IMR-90 (cell line): ENCODE measurements around the gene TRMT13. TPM values are rescaled to one million over a fixed set of nuclear protein-coding genes. Genes with fewer than 3 reads are reported as not detected.

Experiments
- ATAC-seq: fragments of 200-7000 bp; cut with Tn5 transposase; 2 replicates; pipeline ENCODE4 v1.9.1; 2020; ENCODE audit warnings: low read depth, mild to moderate bottlenecking, moderate library complexity
- BruUV-seq: library from RNA; stranded (reverse); fragments of 400-500 nt; replicated peaks from 2 replicates; lab custom pipeline; 2021; lab: Mats Ljungman, UMichigan
- CTCF ChIA-PET: fragments of 300-600 bp; formaldehyde crosslinking; extraction: SDS; loops from one replicate; lab custom pipeline; 2021; ENCODE audit warnings: antibody characterized with exemption; lab: Yijun Ruan, JAX
- POLR2A ChIA-PET: fragments of 300-600 bp; sonication (Branson Sonifier 250); formaldehyde crosslinking; loops from one replicate; lab custom pipeline; 2022; ENCODE audit warnings: antibody characterized with exemption; ENCODE audit not compliant: unreplicated experiment; lab: Charles Lee
- DNase-seq: peaks from one replicate; pipeline ENCODE4 v3.0.0; 2013
- H2AFZ ChIP-seq: replicated peaks from 2 replicates; pipeline ENCODE3; 2013; ENCODE audit warnings: low read length, mild to moderate bottlenecking; ENCODE audit not compliant: poor library complexity
- H2AK5ac ChIP-seq: 2 replicates; pipeline ENCODE4 v1.6.1; 2013; ENCODE audit warnings: low read depth, low read length, inconsistent platforms
- H2AK9ac ChIP-seq: replicated peaks from 2 replicates; pipeline ENCODE3; 2013; ENCODE audit warnings: mild to moderate bottlenecking, low read depth, low read length, moderate library complexity; ENCODE audit not compliant: poor library complexity
- H2BK120ac ChIP-seq: 2 replicates; pipeline ENCODE4 v1.6.1; 2013; ENCODE audit warnings: low read depth, low read length, inconsistent platforms
- H2BK15ac ChIP-seq: 3 replicates; pipeline ENCODE4 v1.6.1; 2013; ENCODE audit warnings: low read depth, low read length, inconsistent platforms
- H2BK20ac ChIP-seq: 2 replicates; pipeline ENCODE4 v1.6.1; 2013; ENCODE audit warnings: low read depth, mild to moderate bottlenecking, inconsistent platforms, low read length, moderate library complexity
- H2BK5ac ChIP-seq: 2 replicates; pipeline ENCODE4 v1.6.1; 2013; ENCODE audit warnings: mild to moderate bottlenecking, low read depth, low read length, inconsistent platforms; ENCODE audit not compliant: poor library complexity, severe bottlenecking
- H3K14ac ChIP-seq: replicated peaks from 2 replicates; pipeline ENCODE4 v1.6.1; 2013; ENCODE audit warnings: low read depth, low read length, inconsistent platforms
- H3K18ac ChIP-seq: 2 replicates; pipeline ENCODE4 v1.6.1; 2013; ENCODE audit warnings: low read depth, low read length, control low read depth
- H3K23ac ChIP-seq: 2 replicates; pipeline ENCODE4 v1.6.1; 2013; ENCODE audit warnings: low read depth, low read length, inconsistent platforms
- H3K27ac ChIP-seq: 2 replicates; pipeline ENCODE4 v1.5.1; 2013; ENCODE audit warnings: mild to moderate bottlenecking, control low read depth, low read length; ENCODE audit not compliant: insufficient read depth
- H3K27me3 ChIP-seq: 2 replicates; pipeline ENCODE4 v1.6.1; 2013; ENCODE audit warnings: low read length; ENCODE audit not compliant: control insufficient read depth, insufficient read depth
- H3K36me3 ChIP-seq: 2 replicates; pipeline ENCODE4 v1.6.1; 2013; ENCODE audit warnings: low read length, mixed read lengths; ENCODE audit not compliant: control insufficient read depth, insufficient read depth
- H3K4ac ChIP-seq: 2 replicates; pipeline ENCODE4 v1.6.1; 2013; ENCODE audit warnings: low read depth, low read length, inconsistent platforms
- H3K4me1 ChIP-seq: 2 replicates; pipeline ENCODE4 v1.6.1; 2013; ENCODE audit warnings: low read length, mixed read lengths; ENCODE audit not compliant: control insufficient read depth, insufficient read depth
- H3K4me2 ChIP-seq: 2 replicates; pipeline ENCODE4 v1.6.1; 2013; ENCODE audit warnings: low read depth, mild to moderate bottlenecking, control low read depth, low read length, moderate library complexity
- H3K4me3 ChIP-seq: 2 replicates; pipeline ENCODE4 v1.5.1; 2013; ENCODE audit warnings: low read depth, mild to moderate bottlenecking, control low read depth, low read length, moderate library complexity; ENCODE audit not compliant: insufficient read depth
- H3K56ac ChIP-seq: 2 replicates; pipeline ENCODE4 v1.6.1; 2013; ENCODE audit warnings: low read length, inconsistent platforms; ENCODE audit not compliant: insufficient read depth; ENCODE audit errors: extremely low read depth
- H3K79me1 ChIP-seq, 2 experiments: 2 replicates each; pipeline ENCODE4 v1.6.1; 2013; ENCODE audit warnings: low read length in 2 of 2, inconsistent platforms in 1 of 2, low read depth in 1 of 2
- H3K9ac ChIP-seq: 2 replicates; pipeline ENCODE4 v1.6.1; 2013; ENCODE audit warnings: low read depth, low read length, control low read depth
- H3K9me1 ChIP-seq: 2 replicates; pipeline ENCODE4 v1.6.1; 2013; ENCODE audit warnings: low read length, inconsistent platforms; ENCODE audit not compliant: insufficient read depth
- H3K9me3 ChIP-seq: 2 replicates; pipeline ENCODE4 v1.6.1; 2013; ENCODE audit warnings: low read length; ENCODE audit not compliant: control insufficient read depth, insufficient read depth
- H4K20me1 ChIP-seq: 2 replicates; pipeline ENCODE4 v1.6.1; 2013; ENCODE audit warnings: low read length, inconsistent platforms; ENCODE audit not compliant: insufficient read depth
- H4K5ac ChIP-seq: 2 replicates; pipeline ENCODE4 v1.6.1; 2013; ENCODE audit warnings: mild to moderate bottlenecking, low read depth, low read length, control low read depth
- H4K8ac ChIP-seq, 2 experiments: 2 replicates each; pipeline ENCODE4 v1.6.1; 2013; ENCODE audit warnings: low read depth in 2 of 2, low read length in 2 of 2, control low read depth in 1 of 2, inconsistent platforms in 1 of 2
- H4K91ac ChIP-seq: 2 replicates; pipeline ENCODE4 v1.6.1; 2013; ENCODE audit warnings: low read depth, low read length, inconsistent platforms; ENCODE audit not compliant: insufficient read depth
- BHLHE40 ChIP-seq: fragments of 150-350 bp; IDR thresholded peaks from 2 replicates; pipeline ENCODE4 v1.6.1; 2016; ENCODE audit warnings: mild to moderate bottlenecking, low read depth, low read length
- CEBPB ChIP-seq: IDR thresholded peaks from 2 replicates; pipeline ENCODE4 v1.6.1; 2012; ENCODE audit warnings: low read depth, low read length, improper control_type of control experiment
- CHD1 ChIP-seq: IDR thresholded peaks from 2 replicates; pipeline ENCODE4 v1.6.1; 2012; ENCODE audit warnings: low read depth, low read length, improper control_type of control experiment
- FOS ChIP-seq: fragments of 150-350 bp; IDR thresholded peaks from 2 replicates; pipeline ENCODE4 v1.6.1; 2016; ENCODE audit warnings: low read depth, low read length
- MAFK ChIP-seq: IDR thresholded peaks from 2 replicates; pipeline ENCODE4 v1.6.1; 2012; ENCODE audit warnings: low read depth, low read length, improper control_type of control experiment
- MAZ ChIP-seq: IDR thresholded peaks from 2 replicates; pipeline ENCODE4 v1.6.1; 2012; ENCODE audit warnings: low read depth, mild to moderate bottlenecking, low read length, improper control_type of control experiment, moderate library complexity, borderline replicate concordance
- MXI1 ChIP-seq: IDR thresholded peaks from 2 replicates; pipeline ENCODE4 v1.6.1; 2012; ENCODE audit warnings: low read depth, mild to moderate bottlenecking, low read length, moderate library complexity, borderline replicate concordance
- NFE2L2 ChIP-seq: fragments of 150-350 bp; IDR thresholded peaks from 2 replicates; pipeline ENCODE4 v1.6.1; 2016; ENCODE audit warnings: low read depth, mild to moderate bottlenecking, low read length
- RCOR1 ChIP-seq: IDR thresholded peaks from 2 replicates; pipeline ENCODE4 v1.6.1; 2012; ENCODE audit warnings: mild to moderate bottlenecking, low read length, improper control_type of control experiment; ENCODE audit not compliant: insufficient replicate concordance
- RFX5 ChIP-seq: IDR thresholded peaks from 2 replicates; pipeline ENCODE4 v1.8.0; 2012; ENCODE audit warnings: low read depth, mild to moderate bottlenecking, low read length, moderate library complexity
- SMC3 ChIP-seq: fragments of 150-350 bp; IDR thresholded peaks from 2 replicates; pipeline ENCODE4 v1.6.1; 2016; ENCODE audit warnings: low read depth, mild to moderate bottlenecking, antibody characterized with exemption, low read length, moderate library complexity
- WGBS, 2 experiments: methylation state at CpG; one replicate each; pipeline versions ENCODE4 v1.1.5 to v1.1.7; 2013; ENCODE audit warnings: missing lambda C conversion rate in 2 of 2; ENCODE audit not compliant: insufficient read length in 1 of 2; ENCODE audit errors: extremely low coverage in 2 of 2; 5-methylcytosine and 5-hydroxymethylcytosine counted together
- dilution Hi-C: fragments of 300-500 bp; cut with HindIII; formaldehyde crosslinking; loops from one replicate; pipeline ENCODE4 v1.14.3; 2018; ENCODE audit warnings: low sequenced_read_pairs; ENCODE audit not compliant: unreplicated experiment
- in situ Hi-C: fragments of 300-500 bp; cut with MboI; formaldehyde crosslinking; loops from 3 replicates; pipeline ENCODE4 v1.14.3; 2019; ENCODE audit warnings: low sequenced_read_pairs, inconsistent platforms, mixed read lengths
- intact Hi-C: fragments of 100-400 bp; cut with micrococcal nuclease; formaldehyde crosslinking; loops from 2 replicates; pipeline ENCODE4 v1.10.0; 2022
- polyA plus RNA-seq, 3 experiments: library from polyadenylated mRNA; depleted of rRNA; stranded (reverse); fragments of >200 nt; gene quantifications; 2 replicates each; pipeline ENCODE4 v1.2.3, GENCODE V29; 2012; ENCODE audit warnings: low replicate concordance in 1 of 3
- total RNA-seq: library from RNA; depleted of rRNA; stranded (reverse); fragments of >200 nt; gene quantifications from 2 replicates; pipeline ENCODE4 v1.2.3, GENCODE V29; 2012
- TF ChIP-seq, protein P1 (sequence below): conservative IDR thresholded peaks from 2 replicates; pipeline ENCODE4 v1.5.1; 2012; ENCODE audit warnings: mild to moderate bottlenecking, low read depth, low read length, improper control_type of control experiment

TRMT13 gene
- total and polyA plus RNA-seq, 2 of the 4 experiments (the other 2 are of a cell fraction), result 5.2 to 7.7 TPM

DNA sequence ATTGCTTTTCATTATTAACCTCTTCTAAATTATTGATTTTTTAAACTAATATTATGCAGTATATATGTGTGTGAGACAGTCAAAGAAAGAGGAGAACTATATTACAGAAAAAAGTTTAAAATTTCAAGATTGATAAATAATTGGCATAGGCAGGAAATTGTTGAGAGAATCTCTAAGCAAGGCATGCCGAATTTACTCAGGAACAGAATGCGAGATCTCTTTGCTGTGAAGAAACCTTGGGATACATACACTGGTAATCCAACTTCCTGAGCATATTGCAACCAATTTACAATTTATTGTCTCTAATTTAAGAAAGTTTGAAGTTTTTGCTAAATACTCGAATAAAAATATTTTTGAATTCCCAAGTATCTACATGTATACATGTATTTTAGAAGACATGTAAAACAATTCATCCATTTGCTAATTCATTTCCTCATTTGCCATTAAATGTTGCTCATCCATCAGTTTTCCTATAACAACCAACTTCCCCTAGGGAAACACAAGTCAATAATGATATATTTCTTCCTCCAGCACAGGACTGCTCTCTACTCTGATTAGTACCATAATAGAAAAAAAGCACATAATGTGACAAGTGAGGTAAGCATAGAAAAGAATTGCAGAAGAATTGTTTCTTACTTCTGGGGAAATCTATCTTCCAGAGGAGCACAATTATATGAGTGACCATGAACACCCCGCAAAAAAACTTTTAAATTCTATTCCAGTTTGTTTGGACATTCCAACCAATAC, 44.5 kb downstream of the TRMT13 start:
- Histone ChIP-seq H4K91ac (no peak overlapping the region), H2AK9ac (no peak overlapping the region), H3K56ac (no peak overlapping the region), H3K18ac (no peak overlapping the region), H4K20me1 (no peaks in the 10 kb centered on the region), H3K4me2 (no peak overlapping the region), H3K23ac (no peak overlapping the region), H3K9me1 (no peaks in the 10 kb centered on the region), H2BK5ac (no peak overlapping the region), H2AFZ (no peak overlapping the region), H4K8ac (no peak overlapping the region), H2BK20ac (no peak overlapping the region), H2BK15ac (no peak overlapping the region), H2BK120ac (no peak overlapping the region), H3K9me3 (no peaks in the 10 kb centered on the region), H3K36me3 (no peaks in the 10 kb centered on the region), H3K27ac (no peak overlapping the region), H3K4me1 (no peaks in the 10 kb centered on the region), H3K4ac (no peak overlapping the region), H4K5ac (no peak overlapping the region), H3K9ac (no peak overlapping the region), H3K79me1 (no peaks in the 10 kb centered on the region), H2AK5ac (no peak overlapping the region), H3K14ac (no peak overlapping the region), H3K27me3 (no peaks in the 10 kb centered on the region), H3K4me3 (no peak overlapping the region)
- ATAC-seq (no peak), DNase-seq (no peak)
- POLR2A ChIA-PET, result no interaction called here
- CTCF ChIA-PET, result no interaction called here
- WGBS, 2 experiments, result no CpG with 5 or more reads among the region's 4 CpGs
- BruUV-seq, result no TSS peak
- TF ChIP-seq MAZ (no peak), BHLHE40 (no peak), MAFK (no peak), RCOR1 (no peak), NFE2L2 (no peak), FOS (no peak), CEBPB (no peak), MXI1 (no peak), SMC3 (no peak), RFX5 (no peak), CHD1 (no peak)
- TF ChIP-seq, protein P1, sequence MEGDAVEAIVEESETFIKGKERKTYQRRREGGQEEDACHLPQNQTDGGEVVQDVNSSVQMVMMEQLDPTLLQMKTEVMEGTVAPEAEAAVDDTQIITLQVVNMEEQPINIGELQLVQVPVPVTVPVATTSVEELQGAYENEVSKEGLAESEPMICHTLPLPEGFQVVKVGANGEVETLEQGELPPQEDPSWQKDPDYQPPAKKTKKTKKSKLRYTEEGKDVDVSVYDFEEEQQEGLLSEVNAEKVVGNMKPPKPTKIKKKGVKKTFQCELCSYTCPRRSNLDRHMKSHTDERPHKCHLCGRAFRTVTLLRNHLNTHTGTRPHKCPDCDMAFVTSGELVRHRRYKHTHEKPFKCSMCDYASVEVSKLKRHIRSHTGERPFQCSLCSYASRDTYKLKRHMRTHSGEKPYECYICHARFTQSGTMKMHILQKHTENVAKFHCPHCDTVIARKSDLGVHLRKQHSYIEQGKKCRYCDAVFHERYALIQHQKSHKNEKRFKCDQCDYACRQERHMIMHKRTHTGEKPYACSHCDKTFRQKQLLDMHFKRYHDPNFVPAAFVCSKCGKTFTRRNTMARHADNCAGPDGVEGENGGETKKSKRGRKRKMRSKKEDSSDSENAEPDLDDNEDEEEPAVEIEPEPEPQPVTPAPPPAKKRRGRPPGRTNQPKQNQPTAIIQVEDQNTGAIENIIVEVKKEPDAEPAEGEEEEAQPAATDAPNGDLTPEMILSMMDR, result no peak
- dilution Hi-C loops (no loop called here), in situ Hi-C loops (no loop called here), intact Hi-C loops (no loop called here)
